OCI-LY7 (cell line): ENCODE data around the gene XYLT1. TPM values are rescaled to one million over a fixed set of nuclear protein-coding genes. Genes with fewer than 3 reads are reported as not detected.

Experiments
- BruUV-seq: library from RNA; stranded (reverse); fragments of 400-500 nt; replicated peaks from 2 replicates; lab custom pipeline; 2021; lab: Mats Ljungman, UMichigan
- CTCF ChIA-PET: fragments of 300-600 bp; sonication (Branson Sonifier 250); formaldehyde crosslinking; loops from one replicate; lab custom pipeline; 2022; ENCODE audit warnings: antibody characterized with exemption; ENCODE audit not compliant: unreplicated experiment; lab: Charles Lee
- POLR2A ChIA-PET: fragments of 300-600 bp; sonication (Branson Sonifier 250); formaldehyde crosslinking; loops from one replicate; lab custom pipeline; 2022; ENCODE audit warnings: antibody characterized with exemption; lab: Charles Lee
- DNase-seq: peaks from one replicate; pipeline ENCODE4 v3.0.0-alpha.2; 2015; ENCODE audit warnings: low spot score
- H2AFZ ChIP-seq: fragments of 200-600 bp; sonication (generic), shearing (Covaris generic); 2 replicates; pipeline ENCODE4 v1.6.1; 2014; ENCODE audit warnings: mild to moderate bottlenecking, antibody characterized with exemption, low read length, moderate library complexity
- H3K27ac ChIP-seq: fragments of 200-600 bp; sonication (generic); 2 replicates; pipeline ENCODE4 v1.5.1; 2014; ENCODE audit warnings: mixed run types, low read depth, mild to moderate bottlenecking, moderate library complexity, low read length, inconsistent platforms; ENCODE audit not compliant: poor library complexity, severe bottlenecking
- H3K36me3 ChIP-seq: fragments of 200-600 bp; sonication (generic); 2 replicates; pipeline ENCODE4 v1.6.1; 2014; ENCODE audit warnings: mild to moderate bottlenecking, antibody characterized with exemption, low read length, moderate library complexity, mixed read lengths; ENCODE audit not compliant: insufficient read depth
- H3K4me1 ChIP-seq: fragments of 200-600 bp; sonication (generic); 2 replicates; pipeline ENCODE4 v1.5.1; 2014; ENCODE audit warnings: mild to moderate bottlenecking, low read length; ENCODE audit not compliant: insufficient read depth, poor library complexity, severe bottlenecking
- H3K4me2 ChIP-seq: fragments of 200-600 bp; sonication (generic); 2 replicates; pipeline ENCODE4 v1.6.1; 2014; ENCODE audit warnings: mild to moderate bottlenecking, low read length
- H3K4me3 ChIP-seq: fragments of 200-600 bp; sonication (generic); 2 replicates; pipeline ENCODE4 v1.5.1; 2014; ENCODE audit warnings: mild to moderate bottlenecking, low read depth, low read length; ENCODE audit not compliant: poor library complexity, severe bottlenecking
- H3K79me2 ChIP-seq: fragments of 200-600 bp; sonication (generic); 2 replicates; pipeline ENCODE4 v1.6.1; 2016; ENCODE audit warnings: low read depth, mild to moderate bottlenecking, low read length, moderate library complexity, mixed read lengths; ENCODE audit not compliant: insufficient read depth
- H3K9me2 ChIP-seq: fragments of 200-600 bp; sonication (generic); 2 replicates; pipeline ENCODE4 v1.6.1; 2016; ENCODE audit warnings: mild to moderate bottlenecking, low read length, mixed read lengths; ENCODE audit not compliant: insufficient read depth
- H3K9me3 ChIP-seq: fragments of 200-600 bp; sonication (generic); 2 replicates; pipeline ENCODE4 v1.6.1; 2014; ENCODE audit warnings: mild to moderate bottlenecking, mixed run types, low read length, mixed read lengths
- H4K20me1 ChIP-seq: fragments of 200-600 bp; sonication (generic); 2 replicates; pipeline ENCODE4 v1.6.1; 2014; ENCODE audit warnings: mild to moderate bottlenecking, antibody characterized with exemption, low read length, moderate library complexity, mixed read lengths; ENCODE audit not compliant: insufficient read depth
- CTCF ChIP-seq: fragments of 200-600 bp; sonication (generic); conservative IDR thresholded peaks from 2 replicates; pipeline ENCODE4 v1.5.1; 2014; ENCODE audit warnings: mild to moderate bottlenecking, antibody characterized with exemption, low read length, moderate library complexity, mixed read lengths
- EZH2phosphoT487 ChIP-seq: fragments of 200-600 bp; sonication (generic); IDR thresholded peaks from 2 replicates; pipeline ENCODE4 v1.6.1; 2018; ENCODE audit warnings: low read depth, borderline replicate concordance, mild to moderate bottlenecking, mixed run types, antibody characterized with exemption, low read length, moderate library complexity, mixed read lengths
- intact Hi-C: fragments of 100-400 bp; cut with micrococcal nuclease; formaldehyde crosslinking; loops from one replicate; pipeline ENCODE4 v1.10.0; 2022; ENCODE audit not compliant: unreplicated experiment
- total RNA-seq, 2 experiments: library from RNA; depleted of rRNA in 1 of 2; stranded (reverse); fragments of >200 nt in 1 of 2; shearing (Covaris generic) in 1 of 2; gene quantifications; 2 replicates each; pipeline ENCODE4 v1.2.3, GENCODE V29; 2014 to 2022

The XYLT1 gene
- total RNA-seq, 2 experiments from 2014 or later: 36.3 to 50.0 TPM

- intact Hi-C loops: no loop called here
- no peaks in the 10 kb centered on the region; the same call in 1 of the 2 replicates for H4K20me1 ChIP-seq
- BruUV-seq: no TSS peak
- H3K9me3 ChIP-seq: no peaks in the 10 kb centered on the region
- peaks cover 10% of the 10 kb centered on the region for H3K4me1 ChIP-seq
- H2AFZ ChIP-seq: no peak overlapping the region
- CTCF ChIA-PET: no interaction called here
- peaks cover 12% of the 10 kb centered on the region for H3K36me3 ChIP-seq
- no peaks in the 10 kb centered on the region for H3K79me2 ChIP-seq
- no peak overlapping the region for H3K4me3 ChIP-seq
- TF ChIP-seq CTCF (no peak), EZH2phosphoT487 (no peak)
- H3K27ac ChIP-seq: no peak overlapping the region
- POLR2A ChIA-PET: no interaction called here
- no peak overlapping the region for H3K4me2 ChIP-seq
- no peak for DNase-seq
- no peaks in the 10 kb centered on the region for H3K9me2 ChIP-seq
Observed at GRCh38 chr16:17160285-17160853, 310.4 kb downstream of the XYLT1 start.

GRCh38 chr16:17159617-17160016 is 311.1 kb downstream of the XYLT1 start:
- Histone ChIP-seq H3K27ac (no peak overlapping the region), H3K9me3 (no peaks in the 10 kb centered on the region), H3K79me2 (no peaks in the 10 kb centered on the region), H3K4me1 (peaks cover 7% of the 10 kb centered on the region), H3K4me3 (no peak overlapping the region), H2AFZ (no peak overlapping the region), H3K4me2 (no peak overlapping the region), H3K36me3 (peaks cover 12% of the 10 kb centered on the region), H3K9me2 (no peaks in the 10 kb centered on the region), H4K20me1 (no peaks in the 10 kb centered on the region; the same call in 1 of the 2 replicates)
- BruUV-seq: no TSS peak
- intact Hi-C loops: no loop called here
- ChIA-PET CTCF (no interaction called here), POLR2A (no interaction called here)
- no peak for DNase-seq
- no peak for TF ChIP-seq EZH2phosphoT487
- no peak for TF ChIP-seq CTCF

GRCh38 chr16:17155936-17156335 is 314.8 kb downstream of the XYLT1 start:
- H3K4me1 ChIP-seq: no peaks in the 10 kb centered on the region
- CTCF ChIA-PET: no interaction called here

More at GRCh38 chr16:17155936-17156335, 314.8 kb downstream of the XYLT1 start:
- Histone ChIP-seq H3K36me3 (peaks cover 12% of the 10 kb centered on the region), H2AFZ (no peak overlapping the region), H3K4me3 (no peak overlapping the region), H3K9me3 (no peaks in the 10 kb centered on the region), H3K9me2 (no peaks in the 10 kb centered on the region), H3K79me2 (no peaks in the 10 kb centered on the region), H4K20me1 (no peaks in the 10 kb centered on the region; the same call in 1 of the 2 replicates), H3K4me2 (no peak overlapping the region), H3K27ac (no peak overlapping the region)
- no TSS peak for BruUV-seq
- POLR2A ChIA-PET: no interaction called here
- no peak for DNase-seq
- intact Hi-C loops: no loop called here
- TF ChIP-seq EZH2phosphoT487: no peak
- no peak for TF ChIP-seq CTCF
